OCI-LY1 (cell line): Measurements from ENCODE around the gene ASPA.

Source experiments
- H2AFZ ChIP-seq: fragments of 200-600 bp; sonication (generic), shearing (Covaris generic); 2 replicates; pipeline ENCODE4 v1.6.0; 2014; ENCODE audit warnings: antibody characterized with exemption, mild to moderate bottlenecking, low read length
- H3F3A ChIP-seq: fragments of 200-600 bp; sonication (generic), shearing (Covaris generic); 2 replicates; pipeline ENCODE4 v1.6.0; 2014; ENCODE audit warnings: mild to moderate bottlenecking, antibody characterized with exemption, low read length, moderate library complexity; ENCODE audit not compliant: insufficient read depth
- H3K27ac ChIP-seq: fragments of 200-600 bp; sonication (generic); 2 replicates; pipeline ENCODE4 v1.5.1; 2014; ENCODE audit warnings: low read length, mixed run types, mild to moderate bottlenecking, low read depth; ENCODE audit not compliant: poor library complexity, severe bottlenecking
- H3K27me3 ChIP-seq: fragments of 200-600 bp; sonication (generic); 2 replicates; pipeline ENCODE4 v1.6.0; 2014; ENCODE audit warnings: antibody characterized with exemption, mild to moderate bottlenecking, low read length, moderate library complexity; ENCODE audit not compliant: insufficient read depth
- H3K36me3 ChIP-seq: fragments of 200-600 bp; sonication (generic); 2 replicates; pipeline ENCODE4 v1.6.1; 2014; ENCODE audit warnings: mild to moderate bottlenecking, antibody characterized with exemption, low read length, moderate library complexity, mixed read lengths; ENCODE audit not compliant: insufficient read depth
- H3K4me1 ChIP-seq: fragments of 200-600 bp; sonication (generic); 2 replicates; pipeline ENCODE4 v1.5.1; 2014; ENCODE audit warnings: mild to moderate bottlenecking, low read length, moderate library complexity; ENCODE audit not compliant: insufficient read depth, severe bottlenecking
- H3K4me2 ChIP-seq: fragments of 200-600 bp; sonication (generic), shearing (Covaris generic); 2 replicates; pipeline ENCODE4 v1.6.1; 2014; ENCODE audit warnings: low read length
- H3K4me3 ChIP-seq: fragments of 200-600 bp; sonication (generic); 2 replicates; pipeline ENCODE4 v1.5.1; 2014; ENCODE audit warnings: low read length, low read depth, mild to moderate bottlenecking, mixed read lengths; ENCODE audit not compliant: poor library complexity, severe bottlenecking
- H3K79me2 ChIP-seq: fragments of 200-600 bp; shearing (Covaris generic); 2 replicates; pipeline ENCODE4 v1.6.1; 2016; ENCODE audit warnings: mixed run types, low read length, mixed read lengths; ENCODE audit not compliant: insufficient read depth
- H3K9ac ChIP-seq: fragments of 200-600 bp; sonication (generic), shearing (Covaris generic); 2 replicates; pipeline ENCODE4 v1.6.1; 2014; ENCODE audit warnings: mild to moderate bottlenecking, low read length, mixed read lengths
- H3K9me2 ChIP-seq: fragments of 200-600 bp; sonication (generic), shearing (Covaris generic); 2 replicates; pipeline ENCODE4 v1.6.1; 2014; ENCODE audit warnings: low read depth, mild to moderate bottlenecking, low read length, mixed read lengths
- H3K9me3 ChIP-seq: fragments of 200-600 bp; shearing (Covaris generic); 2 replicates; pipeline ENCODE4 v1.6.1; 2014; ENCODE audit warnings: low read length, mixed read lengths
- H4K20me1 ChIP-seq: fragments of 200-600 bp; sonication (generic), shearing (Covaris generic); 2 replicates; pipeline ENCODE4 v1.6.0; 2016; ENCODE audit warnings: mild to moderate bottlenecking, low read length; ENCODE audit not compliant: insufficient read depth
- EZH2 ChIP-seq: fragments of 200-600 bp; sonication (generic), shearing (Covaris generic); IDR thresholded peaks from 2 replicates; pipeline ENCODE4 v1.8.0; 2017; ENCODE audit warnings: borderline replicate concordance, mixed run types, mild to moderate bottlenecking, antibody characterized with exemption, low read length, moderate library complexity, mixed read lengths
- TF ChIP-seq, protein P1 (sequence below): fragments of 200-600 bp; sonication (generic), shearing (Covaris generic); IDR thresholded peaks from 2 replicates; pipeline ENCODE4 v1.5.1; 2017; ENCODE audit warnings: mild to moderate bottlenecking, antibody characterized with exemption, low read length, moderate library complexity, mixed read lengths

The ASPA gene

DNA sequence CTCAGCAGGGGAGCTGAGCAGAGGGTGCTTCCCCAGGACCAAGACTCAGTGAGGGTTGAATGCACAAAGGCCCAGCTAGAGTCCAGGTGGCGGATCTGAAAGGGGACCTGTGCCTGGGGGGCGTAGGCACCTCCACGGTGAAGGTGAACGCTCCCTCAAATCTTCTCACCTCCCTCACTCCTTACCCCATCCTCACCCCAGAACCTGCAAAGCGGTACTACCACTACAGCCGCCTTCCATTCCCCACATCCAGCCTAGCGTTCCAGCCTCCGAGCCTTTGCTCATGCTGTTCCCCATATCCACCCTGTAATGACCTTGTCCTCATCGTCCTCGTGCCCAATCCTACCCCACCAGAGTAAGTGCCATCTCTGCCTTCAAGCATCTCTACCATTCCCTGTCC is 51.2 kb downstream of the ASPA start:
- Histone ChIP-seq H3K9me2 (no peaks in the 10 kb centered on the region), H3K4me1 (no peaks in the 10 kb centered on the region), H3K36me3 (no peaks in the 10 kb centered on the region), H3K27me3 (0 out of 2 replicates have a peak, but pooled peaks cover under 1% of the 10 kb centered on the region), H3K4me2 (no peak overlapping the region), H3K9ac (no peak overlapping the region), H4K20me1 (no peaks in the 10 kb centered on the region), H3K4me3 (no peak overlapping the region), H2AFZ (no peak overlapping the region), H3K27ac (no peak overlapping the region), H3F3A (no peaks in the 10 kb centered on the region), H3K9me3 (no peaks in the 10 kb centered on the region), H3K79me2 (no peaks in the 10 kb centered on the region)
- no peak for TF ChIP-seq EZH2
- TF ChIP-seq, protein P1, sequence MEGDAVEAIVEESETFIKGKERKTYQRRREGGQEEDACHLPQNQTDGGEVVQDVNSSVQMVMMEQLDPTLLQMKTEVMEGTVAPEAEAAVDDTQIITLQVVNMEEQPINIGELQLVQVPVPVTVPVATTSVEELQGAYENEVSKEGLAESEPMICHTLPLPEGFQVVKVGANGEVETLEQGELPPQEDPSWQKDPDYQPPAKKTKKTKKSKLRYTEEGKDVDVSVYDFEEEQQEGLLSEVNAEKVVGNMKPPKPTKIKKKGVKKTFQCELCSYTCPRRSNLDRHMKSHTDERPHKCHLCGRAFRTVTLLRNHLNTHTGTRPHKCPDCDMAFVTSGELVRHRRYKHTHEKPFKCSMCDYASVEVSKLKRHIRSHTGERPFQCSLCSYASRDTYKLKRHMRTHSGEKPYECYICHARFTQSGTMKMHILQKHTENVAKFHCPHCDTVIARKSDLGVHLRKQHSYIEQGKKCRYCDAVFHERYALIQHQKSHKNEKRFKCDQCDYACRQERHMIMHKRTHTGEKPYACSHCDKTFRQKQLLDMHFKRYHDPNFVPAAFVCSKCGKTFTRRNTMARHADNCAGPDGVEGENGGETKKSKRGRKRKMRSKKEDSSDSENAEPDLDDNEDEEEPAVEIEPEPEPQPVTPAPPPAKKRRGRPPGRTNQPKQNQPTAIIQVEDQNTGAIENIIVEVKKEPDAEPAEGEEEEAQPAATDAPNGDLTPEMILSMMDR, result no peak

DNA sequence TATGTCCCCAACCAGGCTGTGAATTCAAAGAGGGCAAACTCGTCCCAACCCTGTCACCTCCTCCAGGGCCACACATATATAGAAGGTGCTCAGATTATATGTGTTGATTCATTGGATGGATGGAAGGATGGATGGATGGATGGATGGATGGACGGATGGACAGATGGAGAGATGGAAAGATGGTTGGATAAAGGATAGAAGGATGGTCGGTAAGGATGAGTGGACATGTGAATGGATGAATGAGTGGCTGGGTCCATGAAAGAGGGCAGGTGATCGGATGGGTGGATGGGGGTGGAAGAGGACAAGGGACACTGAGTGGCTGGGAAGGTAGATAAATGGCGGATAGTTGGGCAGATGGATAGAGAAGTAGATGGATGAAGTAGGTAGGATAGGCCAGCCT is 51.7 kb downstream of the ASPA start:
- Histone ChIP-seq H2AFZ (no peak overlapping the region), H3K27me3 (0 out of 2 replicates have a peak, but pooled peaks cover 3% of the 10 kb centered on the region), H3K27ac (no peak overlapping the region), H3K4me1 (no peaks in the 10 kb centered on the region), H3K9me3 (no peaks in the 10 kb centered on the region), H3F3A (no peaks in the 10 kb centered on the region), H3K79me2 (no peaks in the 10 kb centered on the region), H3K9me2 (no peaks in the 10 kb centered on the region), H3K36me3 (no peaks in the 10 kb centered on the region), H3K9ac (no peak overlapping the region), H3K4me3 (no peak overlapping the region), H3K4me2 (no peak overlapping the region), H4K20me1 (no peaks in the 10 kb centered on the region)
- TF ChIP-seq, protein P1, result no peak
- TF ChIP-seq EZH2, result no peak

DNA sequence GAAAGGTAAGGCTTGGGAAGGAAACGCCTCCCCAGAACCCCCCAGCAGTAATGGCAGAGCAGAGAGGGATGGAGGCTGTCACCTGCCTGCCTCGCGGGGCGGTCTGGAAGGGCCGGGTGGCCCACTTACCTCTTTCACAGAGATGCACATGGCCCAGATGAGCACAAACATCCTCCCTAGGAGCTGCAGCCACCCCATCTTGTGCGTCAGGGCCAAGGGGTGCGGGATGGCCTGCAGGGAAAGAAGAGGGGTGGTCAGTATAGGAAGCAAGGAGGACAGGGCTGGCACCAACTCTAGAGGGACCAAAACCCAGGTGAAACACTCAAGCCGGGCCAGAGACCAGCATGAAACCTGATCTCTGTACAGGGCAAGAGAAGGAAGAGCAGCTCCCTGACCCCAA is 52.1 kb downstream of the ASPA start:
- TF ChIP-seq, protein P1, result no peak
- TF ChIP-seq EZH2, result no peak
- H3K4me1 ChIP-seq, result no peaks in the 10 kb centered on the region

More for the DNA sequence above, 52.1 kb downstream of the ASPA start:
- H4K20me1 ChIP-seq, result no peaks in the 10 kb centered on the region
- H3K9ac ChIP-seq, result no peak overlapping the region
- no peak overlapping the region for H3K4me3 ChIP-seq
- H3K27me3 ChIP-seq, result 0 out of 2 replicates have a peak, but pooled peaks cover 3% of the 10 kb centered on the region
- H3K4me2 ChIP-seq, result no peak overlapping the region
- no peak overlapping the region for H3K27ac ChIP-seq
- H3F3A ChIP-seq, result no peaks in the 10 kb centered on the region
- H2AFZ ChIP-seq, result no peak overlapping the region
- H3K9me3 ChIP-seq, result no peaks in the 10 kb centered on the region
- H3K9me2 ChIP-seq, result no peaks in the 10 kb centered on the region
- H3K36me3 ChIP-seq, result no peaks in the 10 kb centered on the region
- H3K79me2 ChIP-seq, result no peaks in the 10 kb centered on the region
